ENCODE data around the gene ZC3H12D.
A peak's percentile ranks its signal among the peaks of the same experiment; 100 is the strongest.

The ZC3H12D gene

GRCh38 chr6:149439626-149440025 lies 45.2 kb downstream of the ZC3H12D start:
- DNase-seq = no peak

DNA sequence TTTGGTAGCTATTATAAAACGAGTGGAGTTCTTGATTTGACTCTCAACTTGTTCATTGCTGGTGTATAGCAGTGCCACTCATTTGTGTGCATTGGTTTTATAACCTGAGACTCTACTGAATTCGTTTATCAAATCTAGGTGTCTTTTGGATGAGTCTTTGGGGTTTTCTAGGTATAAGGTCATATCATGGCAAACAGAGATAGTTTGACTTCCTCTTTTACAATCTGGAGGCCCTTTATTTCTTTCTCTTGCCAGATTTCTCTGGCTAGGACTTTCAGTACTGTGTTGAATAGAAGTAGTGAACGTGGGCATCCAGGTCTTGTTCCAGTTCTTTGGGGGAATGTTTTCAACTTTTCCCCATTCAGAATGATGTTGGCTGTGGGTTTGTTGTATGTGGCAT lies 46.0 kb downstream of the ZC3H12D start:
- DNase-seq = no peak

DNA sequence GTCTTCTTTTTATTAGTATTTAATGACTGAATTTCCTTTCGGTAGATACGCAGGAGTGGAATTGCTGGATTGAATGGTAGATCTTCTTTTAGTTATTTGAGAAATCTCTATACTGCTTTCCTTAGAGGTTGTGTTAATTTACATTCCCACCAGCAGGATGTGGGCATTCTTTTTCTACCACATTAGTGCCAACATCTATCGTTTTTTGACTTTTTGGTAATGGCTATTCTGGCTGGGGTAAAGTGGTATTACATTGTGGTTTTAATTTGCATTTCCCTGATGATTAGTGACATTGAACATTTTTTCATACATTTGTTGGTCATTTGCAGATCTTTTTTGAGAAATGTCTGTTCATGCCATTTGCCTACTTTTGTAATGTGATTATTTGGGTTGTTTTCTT lies 47.6 kb downstream of the ZC3H12D start:
- no peak for DNase-seq

- no peak for DNase-seq
Measured at GRCh38 chr6:149436647-149437046, 48.2 kb downstream of the ZC3H12D start.

- DNase-seq = no peak
Measured at GRCh38 chr6:149435919-149436586, 48.8 kb downstream of the ZC3H12D start.

DNA sequence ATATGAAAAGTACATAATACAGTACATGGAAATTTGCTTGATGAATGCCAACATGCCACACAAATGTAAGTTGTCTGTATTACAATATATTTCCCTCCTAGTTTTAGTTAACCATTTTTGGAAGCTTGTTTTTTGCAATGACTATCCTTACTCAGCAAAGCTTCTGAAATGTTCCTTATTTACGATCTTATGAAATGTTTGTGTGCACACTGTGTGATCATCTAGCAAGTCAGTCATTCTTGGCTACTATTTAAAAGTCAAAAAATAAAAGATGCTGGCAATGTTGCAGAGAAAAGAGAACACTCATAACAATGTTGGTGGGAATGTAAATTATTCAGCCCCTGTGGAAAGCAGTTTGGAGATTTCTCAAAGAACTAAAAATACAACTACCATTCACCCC lies 50.9 kb downstream of the ZC3H12D start:
- no peak for DNase-seq

GRCh38 chr6:149433405-149433804 lies 51.4 kb downstream of the ZC3H12D start:
- no peak for DNase-seq

GRCh38 chr6:149431905-149432775 lies 52.7 kb downstream of the ZC3H12D start:
- DNase-seq = peak; percentile 46 to 48

DNA sequence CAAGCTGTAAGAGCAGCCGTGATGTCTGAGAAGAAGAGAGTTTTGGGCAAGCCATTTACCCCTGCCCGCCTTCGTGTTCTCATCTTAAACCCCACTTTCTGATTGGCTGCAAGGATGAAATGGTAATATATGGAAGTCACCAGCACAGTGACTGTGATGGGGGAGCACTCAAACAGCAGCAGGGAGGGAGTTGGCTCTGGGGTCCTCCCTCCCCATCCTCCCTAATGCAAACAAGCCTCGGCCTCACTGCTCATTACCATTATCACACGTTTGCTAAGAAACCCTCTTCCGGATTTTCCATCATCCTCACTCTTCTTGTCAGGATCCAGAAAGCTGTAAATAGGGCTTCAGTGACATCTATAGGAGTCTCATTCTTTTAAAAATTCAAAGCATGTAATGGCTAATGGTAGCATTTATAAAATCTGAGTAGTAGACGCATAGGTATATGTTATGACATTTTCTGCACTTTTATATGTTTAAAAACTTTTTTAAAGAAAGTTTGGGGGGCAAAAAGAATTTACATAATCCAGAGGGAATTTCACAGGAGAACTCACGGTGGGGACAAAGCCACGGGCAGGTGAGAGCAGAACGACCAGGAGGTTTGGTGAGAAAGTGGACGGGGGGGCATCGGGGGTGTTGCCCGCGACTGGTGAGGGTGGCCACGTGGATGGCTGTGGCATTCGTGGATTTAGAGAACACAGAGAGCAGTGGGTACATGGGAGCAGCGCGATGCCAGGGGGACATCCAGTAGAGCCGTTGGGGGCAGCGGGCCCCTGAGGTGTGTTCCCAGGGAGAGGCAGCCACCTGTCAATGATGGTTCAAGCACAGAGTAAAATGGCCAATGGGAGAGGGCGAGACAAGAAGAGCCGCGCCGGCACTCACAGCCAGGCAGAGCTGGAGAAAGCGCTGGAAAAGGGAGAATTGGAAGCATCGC lies 55.1 kb downstream of the ZC3H12D start:
- no peak for DNase-seq

- no peak for DNase-seq
Measured at GRCh38 chr6:149428606-149429005, 56.2 kb downstream of the ZC3H12D start.

GRCh38 chr6:149425754-149426153 lies 59.1 kb downstream of the ZC3H12D start:
- DNase-seq = no peak

DNA sequence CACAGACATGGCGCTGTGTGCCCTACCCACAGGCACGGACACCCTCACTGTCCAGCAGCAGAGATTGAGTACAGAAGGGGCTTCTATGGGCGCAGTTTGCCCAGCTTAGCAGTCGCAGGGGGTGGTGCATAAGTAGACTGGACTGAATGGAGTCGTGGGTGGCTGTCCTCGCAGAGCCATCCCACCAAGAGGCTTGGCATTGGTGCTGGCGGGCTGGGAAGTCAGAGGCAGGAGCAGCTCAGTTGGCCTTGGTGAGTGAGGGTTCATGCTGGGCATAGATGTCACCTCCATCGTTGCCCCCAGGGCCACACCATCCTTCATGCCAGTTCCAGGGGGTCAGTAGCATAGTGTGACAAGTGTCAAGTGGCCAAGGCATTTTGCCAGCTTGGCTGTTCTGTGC lies 59.6 kb downstream of the ZC3H12D start:
- no peak for DNase-seq

DNA sequence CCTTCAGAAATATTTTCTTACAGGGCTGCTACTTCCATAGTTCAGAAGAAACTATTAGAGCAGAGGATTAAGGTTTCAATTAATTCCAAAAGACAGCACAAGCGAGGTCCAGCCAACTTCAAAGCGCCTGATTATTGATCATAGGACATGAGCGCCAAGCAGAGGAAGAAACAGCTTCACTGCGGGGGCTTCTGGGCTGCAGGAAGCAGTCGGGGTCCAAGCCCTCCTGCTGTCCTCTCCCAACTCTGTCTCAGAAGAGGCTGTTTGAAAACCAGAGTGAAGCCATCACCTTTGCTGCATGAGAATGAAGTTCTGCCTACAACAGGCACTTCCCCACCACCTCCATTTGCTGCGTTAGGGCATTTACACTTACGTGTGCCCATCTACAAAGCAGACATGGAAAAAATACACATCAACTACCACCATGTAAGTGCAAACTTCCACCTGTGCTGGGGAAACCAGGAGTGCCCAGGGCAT lies 60.8 kb downstream of the ZC3H12D start:
- DNase-seq = no peak

DNA sequence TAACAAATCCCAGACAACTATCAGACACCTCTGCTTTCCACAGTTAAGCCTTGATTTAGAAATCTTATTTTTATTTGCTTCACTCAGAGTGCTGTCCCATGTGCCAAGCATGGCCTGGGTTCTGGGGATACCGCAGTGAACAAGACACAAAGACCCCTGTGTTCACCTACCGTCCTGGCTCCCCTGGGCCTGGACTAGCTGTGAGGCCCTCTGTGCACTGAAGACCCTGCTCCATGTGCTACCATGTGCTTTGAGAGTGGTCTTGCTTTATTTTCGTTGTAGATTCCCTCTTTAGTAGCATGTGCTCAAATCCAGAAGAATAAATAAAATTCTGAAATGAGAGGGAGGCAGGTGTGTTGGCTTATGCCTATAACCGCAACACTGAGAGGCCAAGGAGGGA lies 62.2 kb downstream of the ZC3H12D start:
- DNase-seq = no peak

- no peak for DNase-seq
Measured at GRCh38 chr6:149421132-149421531, 63.7 kb downstream of the ZC3H12D start.

DNA sequence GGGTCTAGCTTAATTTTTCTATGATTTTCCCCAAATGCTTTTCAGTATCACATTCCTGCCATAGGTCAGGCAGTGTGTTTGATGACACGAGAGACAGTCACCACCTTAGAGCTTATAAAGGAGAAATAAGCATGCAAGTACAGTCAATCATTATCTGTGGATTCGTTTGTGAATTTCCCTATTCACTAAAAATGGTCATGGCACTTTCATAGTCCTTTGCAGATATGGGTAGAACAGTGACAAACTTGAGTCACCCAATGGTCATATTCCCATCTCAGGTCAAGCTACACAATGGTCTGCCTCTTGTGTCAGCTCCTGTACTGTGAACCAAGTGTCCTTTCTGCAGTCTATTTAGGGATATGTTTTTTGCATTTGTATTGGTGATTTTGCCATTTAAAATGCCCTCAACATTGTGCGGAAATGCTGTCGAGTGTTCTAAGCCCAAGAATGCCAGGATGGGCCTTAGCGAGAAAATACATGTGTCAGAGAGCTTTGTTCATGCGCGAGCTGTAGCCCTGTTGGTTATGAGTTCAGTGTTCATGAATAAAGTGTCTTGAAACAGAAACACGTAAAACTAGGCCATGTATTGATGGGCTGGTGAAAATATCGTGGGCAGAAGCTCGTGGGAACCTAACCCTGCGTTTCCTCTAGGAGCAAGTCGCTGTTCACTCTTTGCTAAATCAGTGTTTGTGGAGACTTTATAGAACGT lies 65.0 kb downstream of the ZC3H12D start:
- DNase-seq = no peak

DNA sequence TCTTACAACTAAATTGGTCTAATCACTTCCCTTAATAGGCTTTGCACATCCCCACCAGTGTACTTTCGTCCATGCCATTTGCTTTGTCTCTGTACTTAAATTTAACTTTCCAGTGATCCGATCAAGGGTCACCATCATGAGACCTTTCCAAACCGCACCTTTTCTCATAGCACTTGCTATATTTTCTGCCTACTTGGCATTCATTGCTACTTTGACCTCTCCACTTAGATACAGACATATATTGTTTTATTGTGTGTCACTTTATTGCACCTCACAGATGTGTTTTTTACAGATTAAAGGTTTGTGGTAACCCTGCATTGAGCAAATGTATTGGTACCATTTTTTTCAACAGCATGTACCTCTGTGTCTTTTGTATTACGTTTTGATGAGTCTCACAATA lies 70.0 kb downstream of the ZC3H12D start:
- no peak for DNase-seq

GRCh38 chr6:149414009-149414408 lies 70.8 kb downstream of the ZC3H12D start:
- DNase-seq = no peak

DNA sequence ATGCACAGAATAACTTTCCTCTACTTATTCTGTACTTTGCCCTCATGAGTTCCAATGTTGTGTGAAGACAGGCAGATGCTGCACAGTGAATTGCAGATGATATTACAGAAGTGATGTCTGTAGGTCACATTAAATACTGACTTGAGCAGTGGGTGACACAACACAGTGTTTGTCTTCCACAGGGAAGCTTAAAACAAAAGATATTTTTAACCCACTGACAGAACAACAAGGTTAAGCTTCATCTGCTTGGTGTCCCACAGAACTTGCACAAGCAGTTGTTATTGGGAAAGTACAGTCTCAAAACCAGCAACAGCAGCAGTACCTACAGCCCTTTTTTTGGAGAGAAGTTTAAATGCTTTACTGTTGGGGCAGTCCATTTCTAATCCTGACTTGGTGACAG lies 74.3 kb downstream of the ZC3H12D start:
- no peak for DNase-seq

GRCh38 chr6:149409617-149410016 lies 75.2 kb downstream of the ZC3H12D start:
- DNase-seq = no peak

GRCh38 chr6:149405823-149406765 lies 78.7 kb downstream of the ZC3H12D start:
- no peak for DNase-seq
